ENCODE data around the gene SND1.

Gene SND1

DNA sequence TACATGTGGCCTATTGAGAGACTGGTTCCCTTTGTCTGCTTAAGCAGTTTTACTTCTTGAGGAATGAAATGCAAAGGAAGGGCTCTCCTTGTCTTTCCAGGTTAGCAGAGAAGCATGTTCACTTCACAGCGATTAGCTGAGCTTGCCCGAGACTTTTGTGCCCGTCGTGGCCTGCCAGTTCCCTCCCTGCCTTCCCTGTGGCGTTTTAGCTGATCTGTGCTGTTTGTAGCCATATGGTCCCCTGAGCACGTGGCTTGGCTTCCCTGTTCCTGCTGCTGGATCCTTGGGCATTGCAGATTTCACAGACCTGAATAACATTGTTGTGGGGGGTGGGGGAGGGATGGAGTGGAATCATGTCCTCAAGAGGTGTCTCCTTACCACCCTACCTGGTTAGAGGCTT is 61.8 kb downstream of the SND1 start:
- TF ChIP-seq, protein P1, sequence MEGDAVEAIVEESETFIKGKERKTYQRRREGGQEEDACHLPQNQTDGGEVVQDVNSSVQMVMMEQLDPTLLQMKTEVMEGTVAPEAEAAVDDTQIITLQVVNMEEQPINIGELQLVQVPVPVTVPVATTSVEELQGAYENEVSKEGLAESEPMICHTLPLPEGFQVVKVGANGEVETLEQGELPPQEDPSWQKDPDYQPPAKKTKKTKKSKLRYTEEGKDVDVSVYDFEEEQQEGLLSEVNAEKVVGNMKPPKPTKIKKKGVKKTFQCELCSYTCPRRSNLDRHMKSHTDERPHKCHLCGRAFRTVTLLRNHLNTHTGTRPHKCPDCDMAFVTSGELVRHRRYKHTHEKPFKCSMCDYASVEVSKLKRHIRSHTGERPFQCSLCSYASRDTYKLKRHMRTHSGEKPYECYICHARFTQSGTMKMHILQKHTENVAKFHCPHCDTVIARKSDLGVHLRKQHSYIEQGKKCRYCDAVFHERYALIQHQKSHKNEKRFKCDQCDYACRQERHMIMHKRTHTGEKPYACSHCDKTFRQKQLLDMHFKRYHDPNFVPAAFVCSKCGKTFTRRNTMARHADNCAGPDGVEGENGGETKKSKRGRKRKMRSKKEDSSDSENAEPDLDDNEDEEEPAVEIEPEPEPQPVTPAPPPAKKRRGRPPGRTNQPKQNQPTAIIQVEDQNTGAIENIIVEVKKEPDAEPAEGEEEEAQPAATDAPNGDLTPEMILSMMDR (IDR thresholded peaks at IDR 0.05; ENCODE audit: extremely low read depth, missing control alignments) = no peak
- no peak for DNase-seq (ENCODE audit: low spot score)

DNA sequence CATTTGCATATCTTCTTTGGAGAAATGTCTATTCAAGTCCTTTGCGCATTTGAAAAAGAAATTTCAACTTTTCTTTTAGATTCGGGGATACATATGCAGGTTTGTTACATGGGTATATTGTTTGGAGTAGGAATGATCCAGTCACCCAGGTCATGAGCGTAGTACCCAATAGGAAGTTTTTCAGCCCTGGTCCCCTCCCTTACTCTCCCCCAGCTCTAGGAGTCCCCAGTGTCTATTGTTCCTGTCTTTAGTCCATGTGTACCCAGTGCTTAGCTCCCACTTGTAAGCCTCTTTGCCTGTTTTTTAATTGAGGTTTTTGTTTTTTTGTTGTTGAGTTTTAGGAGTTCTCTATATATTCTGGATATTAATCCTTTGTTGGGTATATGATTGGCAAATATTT is 63.3 kb downstream of the SND1 start:
- DNase-seq (ENCODE audit: low spot score) = no peak

DNA sequence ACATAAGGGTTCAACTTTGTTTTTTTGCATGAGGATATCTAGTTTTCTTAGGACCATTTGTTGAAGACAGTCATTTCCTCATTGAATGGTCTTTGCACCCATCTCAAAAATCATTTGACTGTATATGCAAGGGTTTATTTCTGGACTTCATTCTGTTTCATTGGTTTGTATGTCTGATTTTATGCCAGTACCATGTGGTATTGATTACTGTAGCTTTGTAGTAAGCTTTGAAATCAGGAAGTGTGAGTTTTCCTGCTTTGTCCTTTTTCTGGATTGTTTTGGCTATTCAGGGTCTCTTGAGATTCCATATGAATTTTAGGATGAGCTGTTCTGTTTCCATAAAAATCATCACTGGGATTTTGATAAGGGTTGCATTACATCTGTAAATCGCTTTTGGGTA is 63.9 kb downstream of the SND1 start:
- DNase-seq (ENCODE audit: low spot score) = no peak

More for the DNA sequence above, 63.3 kb downstream of the SND1 start:
- TF ChIP-seq, protein P1 (IDR thresholded peaks at IDR 0.05; ENCODE audit: extremely low read depth, missing control alignments) = no peak

DNA sequence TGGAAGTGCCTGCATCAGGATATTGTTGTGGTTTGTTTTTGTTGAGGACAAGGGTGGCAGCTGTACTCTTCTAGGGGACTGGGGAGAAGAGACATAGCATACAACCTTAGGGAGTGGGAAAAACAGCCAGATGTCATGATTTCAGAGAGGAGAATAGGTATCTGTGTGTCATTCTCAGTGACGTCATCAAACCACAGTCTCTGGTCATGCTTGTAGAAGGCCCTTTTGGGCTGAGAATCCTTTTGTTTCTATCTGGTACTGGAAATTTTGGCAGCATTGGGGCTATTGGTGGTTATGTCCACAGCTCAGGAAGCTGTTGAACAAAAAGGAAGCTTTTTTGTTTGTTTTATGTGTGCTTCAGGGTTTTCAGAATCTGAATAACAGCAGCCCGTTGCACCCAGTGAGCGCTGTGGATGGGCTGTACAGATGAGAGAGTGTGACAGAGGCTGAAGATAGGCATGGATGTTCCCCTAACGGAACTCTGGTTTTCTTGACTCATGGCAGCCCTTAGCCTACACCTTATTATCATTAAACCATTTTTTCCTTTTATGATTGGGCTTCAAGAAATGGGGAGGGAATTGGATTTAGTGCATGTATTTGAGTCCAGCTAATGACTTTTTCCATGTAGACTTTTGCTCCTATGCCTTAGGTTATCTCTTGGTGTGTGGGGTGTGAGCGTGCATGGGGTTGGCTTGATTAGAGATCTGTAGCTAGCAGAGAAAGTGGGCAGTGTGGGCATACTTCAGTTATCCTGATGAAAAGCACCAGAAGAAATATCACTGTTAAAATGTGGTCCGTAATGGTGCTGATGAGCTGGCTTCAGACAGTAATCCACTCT is 65.7 kb downstream of the SND1 start:
- no peak for DNase-seq (ENCODE audit: low spot score)
- TF ChIP-seq, protein P1 (IDR thresholded peaks at IDR 0.05; ENCODE audit: extremely low read depth, missing control alignments) = no peak

More for the DNA sequence above, 63.9 kb downstream of the SND1 start:
- TF ChIP-seq, protein P1 (IDR thresholded peaks at IDR 0.05; ENCODE audit: extremely low read depth, missing control alignments) = no peak

DNA sequence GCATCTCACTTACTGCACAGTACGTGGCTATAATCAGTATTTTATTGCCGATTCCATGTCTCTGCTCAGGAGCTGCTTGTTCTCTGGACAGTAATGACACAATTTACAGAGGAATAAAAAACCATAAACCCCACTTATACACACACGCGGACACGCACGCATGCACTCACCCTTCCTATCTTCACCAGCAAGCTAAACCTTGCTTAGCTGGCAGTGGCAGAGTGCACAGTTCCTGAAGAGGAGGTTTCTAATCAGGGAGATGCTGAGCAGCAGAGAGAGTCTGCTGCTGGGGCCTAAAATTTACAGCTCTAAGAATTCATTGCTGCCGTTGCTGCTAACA is 66.3 kb downstream of the SND1 start:
- no peak for DNase-seq (ENCODE audit: low spot score)
- TF ChIP-seq, protein P1 (IDR thresholded peaks at IDR 0.05; ENCODE audit: extremely low read depth, missing control alignments) = no peak

DNA sequence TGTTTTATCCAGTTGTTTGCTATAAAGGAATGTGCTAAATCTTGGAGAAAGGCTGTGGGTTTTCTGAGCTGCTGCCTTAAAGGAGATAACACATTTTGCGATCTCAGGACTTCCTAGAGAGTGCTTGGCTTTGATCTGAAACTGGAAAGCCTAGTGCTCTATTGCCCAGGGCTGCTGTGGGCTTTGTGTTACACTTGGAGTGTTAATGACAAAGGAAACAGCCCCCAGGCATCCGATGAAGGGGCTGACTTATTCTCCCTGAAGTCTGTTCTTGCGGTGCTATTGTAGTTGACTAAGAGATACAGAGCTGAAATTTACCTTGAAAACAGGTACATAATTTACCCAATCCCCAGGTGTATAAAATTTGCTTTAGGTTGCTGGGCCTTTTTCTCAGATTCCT is 74.5 kb downstream of the SND1 start:
- DNase-seq (ENCODE audit: low spot score) = no peak
- TF ChIP-seq, protein P1 (IDR thresholded peaks at IDR 0.05; ENCODE audit: extremely low read depth, missing control alignments) = no peak

DNA sequence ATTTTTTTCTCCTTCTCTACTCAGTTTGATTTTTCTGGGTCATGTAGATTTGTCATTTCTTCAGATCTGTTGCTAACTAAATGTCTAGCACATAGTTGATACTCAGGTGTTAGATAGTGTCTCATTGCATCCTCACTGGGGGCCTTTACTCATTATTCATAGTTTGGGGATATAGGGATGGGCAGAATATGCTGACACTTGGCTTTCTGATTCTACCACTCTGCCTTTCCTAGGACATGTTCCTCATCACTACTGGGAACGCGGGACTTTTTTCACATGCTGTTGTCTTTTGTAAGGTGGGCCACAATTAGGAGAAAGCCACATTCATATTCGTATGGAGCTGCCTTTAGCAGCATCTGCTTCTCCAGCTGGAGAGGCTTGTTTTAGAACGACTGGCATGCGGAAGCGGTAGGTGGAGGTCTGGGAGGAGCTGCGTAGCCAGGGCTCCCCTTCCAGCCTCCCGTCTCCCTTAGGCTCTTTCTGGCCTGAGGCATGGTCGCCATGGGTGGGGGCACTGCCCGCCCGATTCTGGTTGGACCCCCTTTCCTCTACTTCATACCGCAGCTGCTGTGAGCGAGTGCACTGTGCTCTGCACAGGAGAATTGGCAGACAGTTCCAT is 78.8 kb downstream of the SND1 start:
- TF ChIP-seq, protein P1 (IDR thresholded peaks at IDR 0.05; ENCODE audit: extremely low read depth, missing control alignments) = no peak

More for the DNA sequence above, 78.8 kb downstream of the SND1 start:
- no peak for DNase-seq (ENCODE audit: low spot score)

All from GM20000 (cell line).